Aorta (tissue), 5 donors: Measurements from ENCODE around the gene GIMAP2. TPM values are rescaled to one million over a fixed set of nuclear protein-coding genes. Genes with fewer than 3 reads are reported as not detected.

Source experiments
- ATAC-seq: fragments of 200-7000 bp; cut with Tn5 transposase; one replicate; pipeline ENCODE4 v1.9.1; 2022; ENCODE audit warnings: moderate library complexity; ENCODE audit not compliant: low FRiP score
- DNase-seq, 2 donors: peaks; one replicate each; pipeline ENCODE4 v3.0.0-alpha.2; 2020
- H3K27ac ChIP-seq, 2 donors: one replicate each; pipeline ENCODE4 v1.5.1; 2013; ENCODE audit warnings: low read length in 2 of 2, mild to moderate bottlenecking in 2 of 2, moderate library complexity in 2 of 2, control low read depth in 1 of 2, inconsistent platforms in 1 of 2, low read depth in 1 of 2
- H3K27me3 ChIP-seq, 2 donors: one replicate each; pipeline ENCODE4 v1.6.1; 2013; ENCODE audit warnings: control low read depth in 1 of 2, low read length in 1 of 2, mild to moderate bottlenecking in 1 of 2, moderate library complexity in 1 of 2; ENCODE audit not compliant: insufficient read depth in 2 of 2, control insufficient read depth in 1 of 2
- H3K36me3 ChIP-seq, 2 donors: one replicate each; pipeline ENCODE4 v1.6.1; 2013; ENCODE audit warnings: control low read depth in 1 of 2, low read length in 1 of 2, mild to moderate bottlenecking in 1 of 2; ENCODE audit not compliant: insufficient read depth in 2 of 2, control insufficient read depth in 1 of 2
- H3K4me1 ChIP-seq, 2 donors: one replicate each; pipeline ENCODE4 v1.6.1; 2013; ENCODE audit warnings: low read length in 2 of 2, control low read depth in 1 of 2, mild to moderate bottlenecking in 1 of 2, moderate library complexity in 1 of 2; ENCODE audit not compliant: insufficient read depth in 2 of 2, control insufficient read depth in 1 of 2
- H3K4me3 ChIP-seq, 2 donors: one replicate each; pipeline ENCODE4 v1.5.1; 2013; ENCODE audit warnings: low read length in 2 of 2, control low read depth in 1 of 2, mild to moderate bottlenecking in 1 of 2
- H3K9me3 ChIP-seq: one replicate; pipeline ENCODE4 v1.6.1; 2013; ENCODE audit warnings: mild to moderate bottlenecking, low read length; ENCODE audit not compliant: control insufficient read depth
- WGBS, 2 donors: extraction: QIAGEN DNeasy Blood & Tissue Kit; methylation state at CpG; one replicate each; pipeline ENCODE4 v1.1.7; 2013; 5-methylcytosine and 5-hydroxymethylcytosine counted together
- intact Hi-C, 2 donors: fragments of 100-400 bp; cut with DNase I; formaldehyde crosslinking; loops; one replicate each; pipeline versions ENCODE4 v1.14.2 to v1.15.0; 2022
- polyA plus RNA-seq, 2 donors: library from polyadenylated mRNA; stranded (reverse); fragments of 200-250 nt; gene quantifications; one replicate each; pipeline ENCODE4 v1.2.3, GENCODE V29; 2013
- total RNA-seq, 2 donors: library from RNA; stranded (reverse); fragmentation: NEBNext Ultra II Directional; extraction: Animal tissue kit (Norgen Biotek cat#: 25700); gene quantifications; one replicate each; pipeline ENCODE4 v1.2.1, GENCODE V29; 2021
- donor health status: healthy with polysubstance abuse.
- donor health status: Bipolar disorder and iron deficiency.
- donor health status: DM: no; HTN: no; CAD: no.
- donor health status: DM: no; HTN: no; CAD: no.
- donor health status: DM: yes; HTN: yes; CAD: no.

The GIMAP2 gene
- total and polyA plus RNA-seq, 4 donors = 2.2 to 24.7 (median 10.7) TPM

GRCh38 chr7:150742286-150742968, 56.9 kb downstream of the GIMAP2 start:
- H3K9me3 ChIP-seq = no peaks in the 10 kb centered on the region
- no peak overlapping the region for H3K27ac ChIP-seq
- no peak overlapping the region for H3K4me3 ChIP-seq
- ATAC-seq (no peak), DNase-seq (no peak)
- intact Hi-C loops = no loop called here
- H3K36me3 ChIP-seq = no peaks in the 10 kb centered on the region
- no peaks in the 10 kb centered on the region for H3K27me3 ChIP-seq
- WGBS, 2 donors = 83 to 85% methylated on average over 14 of the region's 14 CpGs
- H3K4me1 ChIP-seq = no peaks in the 10 kb centered on the region

Other genes starting within 250 kb of the GIMAP2 start
- gene GIMAP8, start 235.1 kb upstream of the GIMAP2 start, total RNA-seq = 10 to 100 TPM; 20.0 to 41.4 TPM
- 1 to 10 TPM; 1.6 to 6.6 TPM for gene GIMAP8, start 235.1 kb upstream of the GIMAP2 start, polyA plus RNA-seq
- 10 to 100 TPM; 28.6 to 41.8 TPM for gene GIMAP7, start 170.8 kb upstream of the GIMAP2 start, total RNA-seq
- 10 to 100 TPM in 1 of 2 donors, 1 to 10 TPM in 1; 5.4 to 19.0 TPM for gene GIMAP7, start 170.8 kb upstream of the GIMAP2 start, polyA plus RNA-seq
- 10 to 100 TPM; 37.9 to 75.3 TPM for gene GIMAP4, start 118.3 kb upstream of the GIMAP2 start, total RNA-seq
- 10 to 100 TPM in 1 of 2 donors, 1 to 10 TPM in 1; 3.2 to 29.3 TPM for gene GIMAP4, start 118.3 kb upstream of the GIMAP2 start, polyA plus RNA-seq
- gene GIMAP6, start 53.3 kb upstream of the GIMAP2 start, total RNA-seq = 10 to 100 TPM; 31.7 to 49.2 TPM
- 10 to 100 TPM in 1 of 2 donors, 1 to 10 TPM in 1; 3.0 to 10.3 TPM for gene GIMAP6, start 53.3 kb upstream of the GIMAP2 start, polyA plus RNA-seq
- 10 to 100 TPM in 1 of 2 donors, 1 to 10 TPM in 1; 5.4 to 11.6 TPM for gene GIMAP1, start 30.9 kb downstream of the GIMAP2 start, total RNA-seq
- gene GIMAP1, start 30.9 kb downstream of the GIMAP2 start, polyA plus RNA-seq = 1 to 10 TPM in 1 of 2 donors, under 1 TPM in 1; 0.95 to 4.3 TPM
- 10 to 100 TPM; 18.8 to 29.4 TPM for gene GIMAP5, start 51.7 kb downstream of the GIMAP2 start, total RNA-seq
- gene GIMAP5, start 51.7 kb downstream of the GIMAP2 start, polyA plus RNA-seq = 10 to 100 TPM in 1 of 2 donors, 1 to 10 TPM in 1; 3.1 to 14.5 TPM
- gene TMEM176B, start 114.7 kb downstream of the GIMAP2 start, total RNA-seq = 10 to 100 TPM; 34.3 to 85.5 TPM
- gene TMEM176B, start 114.7 kb downstream of the GIMAP2 start, polyA plus RNA-seq = 10 to 100 TPM in 1 of 2 donors, 1 to 10 TPM in 1; 6.5 to 26.8 TPM
- gene TMEM176A, start 115.1 kb downstream of the GIMAP2 start, total RNA-seq = 10 to 100 TPM; 30.7 to 77.7 TPM
- gene TMEM176A, start 115.1 kb downstream of the GIMAP2 start, polyA plus RNA-seq = 10 to 100 TPM in 1 of 2 donors, 1 to 10 TPM in 1; 3.7 to 43.3 TPM
- gene AOC1, start 166.8 kb downstream of the GIMAP2 start, total RNA-seq = under 1 TPM in 1 of 2 donors, not detected in 1; 0.72 TPM
- 10 to 100 TPM in 1 of 2 donors, under 1 TPM in 1; 0.23 to 17.9 TPM for gene AOC1, start 166.8 kb downstream of the GIMAP2 start, polyA plus RNA-seq